Panc1 (cell line): Measurements from ENCODE around the gene GLB1L3. TPM values are rescaled to one million over a fixed set of nuclear protein-coding genes. Genes with fewer than 3 reads are reported as not detected.

Experiments
- ATAC-seq: fragments of 200-7000 bp; cut with Tn5 transposase; 2 replicates; pipeline ENCODE4 v1.9.1; 2020; ENCODE audit warnings: mild to moderate bottlenecking, moderate library complexity
- BruUV-seq: library from RNA; stranded (reverse); fragments of 400-500 nt; replicated peaks from 2 replicates; lab custom pipeline; 2021; lab: Mats Ljungman, UMichigan
- CTCF ChIA-PET: fragments of 300-600 bp; sonication (Branson Sonifier 250); formaldehyde crosslinking; loops from one replicate; lab custom pipeline; 2022; ENCODE audit warnings: antibody characterized with exemption; lab: Charles Lee
- POLR2A ChIA-PET: fragments of 300-600 bp; sonication (Branson Sonifier 250); formaldehyde crosslinking; loops from one replicate; lab custom pipeline; 2022; ENCODE audit warnings: antibody characterized with exemption; lab: Charles Lee
- DNase-seq: peaks from one replicate; pipeline ENCODE4 v3.0.0-alpha.2; 2010; ENCODE audit warnings: low read depth, low spot score
- H3K27ac ChIP-seq: 2 replicates; pipeline ENCODE4 v1.5.1; 2011; ENCODE audit warnings: mild to moderate bottlenecking, low read length, inconsistent platforms
- H3K27me3 ChIP-seq: fragments of 200-500 bp; sonication (Bioruptor generic); 2 replicates; pipeline ENCODE4 v1.6.0; 2014; ENCODE audit warnings: low read length, inconsistent platforms; ENCODE audit not compliant: control insufficient read depth, insufficient read depth
- H3K36me3 ChIP-seq: fragments of 200-500 bp; sonication (Bioruptor generic); 2 replicates; pipeline ENCODE4 v1.5.1; 2014; ENCODE audit warnings: inconsistent platforms, mild to moderate bottlenecking, low read length, moderate library complexity; ENCODE audit not compliant: control insufficient read depth, insufficient read depth
- H3K4me1 ChIP-seq: 2 replicates; pipeline ENCODE4 v1.5.1; 2011; ENCODE audit warnings: inconsistent platforms, mild to moderate bottlenecking, low read length, moderate library complexity; ENCODE audit not compliant: control insufficient read depth, insufficient read depth
- H3K4me3 ChIP-seq, 2 experiments: 2 replicates each; pipeline ENCODE4 v1.5.1; 2011 to 2012; ENCODE audit warnings: low read depth in 2 of 2, low read length in 2 of 2, mild to moderate bottlenecking in 2 of 2, inconsistent platforms in 1 of 2, moderate library complexity in 1 of 2
- H3K9me3 ChIP-seq: fragments of 200-500 bp; sonication (Bioruptor generic); 2 replicates; pipeline ENCODE4 v1.5.1; 2014; ENCODE audit warnings: low read depth, mild to moderate bottlenecking, inconsistent platforms, low read length, moderate library complexity; ENCODE audit not compliant: control insufficient read depth, insufficient read depth
- POLR2AphosphoS5 ChIP-seq: IDR thresholded peaks from 2 replicates; pipeline ENCODE4 v1.6.1; 2012; ENCODE audit warnings: mild to moderate bottlenecking, low read depth, low read length, moderate library complexity
- SIN3A ChIP-seq: IDR thresholded peaks from 2 replicates; pipeline ENCODE4 v1.6.1; 2012; ENCODE audit warnings: low read depth, mild to moderate bottlenecking, low read length, moderate library complexity, borderline replicate concordance; ENCODE audit not compliant: insufficient read depth
- TCF7L2 ChIP-seq: IDR thresholded peaks from 2 replicates; pipeline ENCODE4 v1.6.1; 2011; ENCODE audit warnings: mild to moderate bottlenecking, low read depth, low read length, inconsistent platforms
- in situ Hi-C: cut with HindIII; loops from 2 replicates; pipeline ENCODE4 v1.10.0; 2016; ENCODE audit warnings: low sequenced_read_pairs, low pct_unique_long_range_greater_than_20kb
- intact Hi-C: fragments of 100-400 bp; cut with micrococcal nuclease; formaldehyde crosslinking; loops from one replicate; pipeline ENCODE4 v1.10.0; 2022; ENCODE audit not compliant: unreplicated experiment
- total RNA-seq: library from RNA; stranded (reverse); gene quantifications from one replicate; pipeline ENCODE4 v1.2.1, GENCODE V29; 2021; ENCODE audit not compliant: unreplicated experiment
- TF ChIP-seq, protein P1 (sequence below), 2 experiments: IDR thresholded peaks; 2 replicates each; pipeline ENCODE4 v1.6.1; 2011 to 2012; ENCODE audit warnings: low read depth in 2 of 2, control low read depth in 1 of 2, low read length in 1 of 2, mild to moderate bottlenecking in 1 of 2, moderate library complexity in 1 of 2; ENCODE audit not compliant: insufficient read depth in 1 of 2
- TF ChIP-seq, protein P2 (sequence below): fragments of 450-650 bp; IDR thresholded peaks from 2 replicates; pipeline ENCODE4 v1.5.1; 2017; ENCODE audit warnings: mild to moderate bottlenecking

Gene GLB1L3
- total RNA-seq, 1 experiment from 2014 or later: not detected

DNA sequence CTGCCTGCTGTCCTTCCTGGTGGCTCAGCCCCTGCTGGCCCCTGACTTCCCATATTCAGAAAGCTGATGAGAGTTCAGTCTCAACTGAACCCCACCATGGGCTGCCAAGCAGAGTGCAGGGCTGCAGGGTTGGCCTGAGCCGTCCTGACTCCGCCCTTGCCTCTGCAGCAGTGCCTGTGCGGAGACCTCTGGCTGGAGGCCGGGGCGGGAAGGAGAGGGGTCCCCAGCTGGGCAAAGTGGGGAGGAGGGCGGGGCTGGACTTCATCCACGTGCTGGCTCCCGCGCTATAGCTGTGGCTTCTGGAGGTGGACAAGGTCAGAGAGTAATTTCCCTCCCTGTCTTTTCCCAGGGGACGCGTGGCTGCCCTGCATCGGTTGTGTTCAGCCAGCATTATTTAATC lies 13.6 kb downstream of the GLB1L3 start:
- Histone ChIP-seq H3K4me1 (no peaks in the 10 kb centered on the region), H3K4me3 (no peak overlapping the region), H3K27ac (no peak overlapping the region), H3K36me3 (no peaks in the 10 kb centered on the region), H3K27me3 (no peaks in the 10 kb centered on the region), H3K9me3 (no peaks in the 10 kb centered on the region)
- intact Hi-C loops: no loop called here
- TF ChIP-seq, protein P1, sequence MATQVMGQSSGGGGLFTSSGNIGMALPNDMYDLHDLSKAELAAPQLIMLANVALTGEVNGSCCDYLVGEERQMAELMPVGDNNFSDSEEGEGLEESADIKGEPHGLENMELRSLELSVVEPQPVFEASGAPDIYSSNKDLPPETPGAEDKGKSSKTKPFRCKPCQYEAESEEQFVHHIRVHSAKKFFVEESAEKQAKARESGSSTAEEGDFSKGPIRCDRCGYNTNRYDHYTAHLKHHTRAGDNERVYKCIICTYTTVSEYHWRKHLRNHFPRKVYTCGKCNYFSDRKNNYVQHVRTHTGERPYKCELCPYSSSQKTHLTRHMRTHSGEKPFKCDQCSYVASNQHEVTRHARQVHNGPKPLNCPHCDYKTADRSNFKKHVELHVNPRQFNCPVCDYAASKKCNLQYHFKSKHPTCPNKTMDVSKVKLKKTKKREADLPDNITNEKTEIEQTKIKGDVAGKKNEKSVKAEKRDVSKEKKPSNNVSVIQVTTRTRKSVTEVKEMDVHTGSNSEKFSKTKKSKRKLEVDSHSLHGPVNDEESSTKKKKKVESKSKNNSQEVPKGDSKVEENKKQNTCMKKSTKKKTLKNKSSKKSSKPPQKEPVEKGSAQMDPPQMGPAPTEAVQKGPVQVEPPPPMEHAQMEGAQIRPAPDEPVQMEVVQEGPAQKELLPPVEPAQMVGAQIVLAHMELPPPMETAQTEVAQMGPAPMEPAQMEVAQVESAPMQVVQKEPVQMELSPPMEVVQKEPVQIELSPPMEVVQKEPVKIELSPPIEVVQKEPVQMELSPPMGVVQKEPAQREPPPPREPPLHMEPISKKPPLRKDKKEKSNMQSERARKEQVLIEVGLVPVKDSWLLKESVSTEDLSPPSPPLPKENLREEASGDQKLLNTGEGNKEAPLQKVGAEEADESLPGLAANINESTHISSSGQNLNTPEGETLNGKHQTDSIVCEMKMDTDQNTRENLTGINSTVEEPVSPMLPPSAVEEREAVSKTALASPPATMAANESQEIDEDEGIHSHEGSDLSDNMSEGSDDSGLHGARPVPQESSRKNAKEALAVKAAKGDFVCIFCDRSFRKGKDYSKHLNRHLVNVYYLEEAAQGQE (IDR thresholded peaks at IDR 0.05; ENCODE audit: insufficient read depth in 1 of 2, low read depth in 2 of 2, low read length in 1 of 2): no peak
- TF ChIP-seq TCF7L2 (no peak), SIN3A (no peak), POLR2AphosphoS5 (no peak)
- TF ChIP-seq, protein P2, sequence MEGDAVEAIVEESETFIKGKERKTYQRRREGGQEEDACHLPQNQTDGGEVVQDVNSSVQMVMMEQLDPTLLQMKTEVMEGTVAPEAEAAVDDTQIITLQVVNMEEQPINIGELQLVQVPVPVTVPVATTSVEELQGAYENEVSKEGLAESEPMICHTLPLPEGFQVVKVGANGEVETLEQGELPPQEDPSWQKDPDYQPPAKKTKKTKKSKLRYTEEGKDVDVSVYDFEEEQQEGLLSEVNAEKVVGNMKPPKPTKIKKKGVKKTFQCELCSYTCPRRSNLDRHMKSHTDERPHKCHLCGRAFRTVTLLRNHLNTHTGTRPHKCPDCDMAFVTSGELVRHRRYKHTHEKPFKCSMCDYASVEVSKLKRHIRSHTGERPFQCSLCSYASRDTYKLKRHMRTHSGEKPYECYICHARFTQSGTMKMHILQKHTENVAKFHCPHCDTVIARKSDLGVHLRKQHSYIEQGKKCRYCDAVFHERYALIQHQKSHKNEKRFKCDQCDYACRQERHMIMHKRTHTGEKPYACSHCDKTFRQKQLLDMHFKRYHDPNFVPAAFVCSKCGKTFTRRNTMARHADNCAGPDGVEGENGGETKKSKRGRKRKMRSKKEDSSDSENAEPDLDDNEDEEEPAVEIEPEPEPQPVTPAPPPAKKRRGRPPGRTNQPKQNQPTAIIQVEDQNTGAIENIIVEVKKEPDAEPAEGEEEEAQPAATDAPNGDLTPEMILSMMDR: no peak
- DNase-seq (no peak), ATAC-seq (no peak)
- in situ Hi-C loops: no loop called here
- ChIA-PET CTCF (interaction anchor here (0.7 kb wide), 1 partner anchor 46 kb away, joined by 5 read pairs; no protein-coding TSS in a partner anchor), POLR2A (no interaction called here)
- no TSS peak for BruUV-seq

DNA sequence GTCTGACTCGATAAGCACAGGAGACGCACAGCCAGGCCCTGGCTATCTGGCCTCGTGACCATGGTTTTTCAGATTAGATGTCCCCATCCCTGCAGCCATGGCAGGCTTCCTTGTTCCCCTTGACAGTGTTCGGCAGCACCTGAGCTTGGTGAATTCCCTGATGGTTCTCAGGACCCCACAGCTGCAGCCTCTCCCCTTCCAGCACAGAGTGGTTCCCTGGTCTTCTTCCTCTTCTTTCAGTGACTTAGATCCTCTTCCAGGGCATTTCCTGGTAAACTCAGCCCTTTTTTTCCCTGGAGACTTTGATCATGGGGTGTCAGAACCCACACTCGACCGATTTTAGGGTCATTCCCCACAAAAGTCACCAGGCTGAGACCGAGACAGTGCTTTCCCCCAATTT lies 14.5 kb downstream of the GLB1L3 start:
- TF ChIP-seq, protein P2: no peak
- TF ChIP-seq, protein P1 (IDR thresholded peaks at IDR 0.05; ENCODE audit: insufficient read depth in 1 of 2, low read depth in 2 of 2, low read length in 1 of 2): no peak
- no peak for TF ChIP-seq TCF7L2
- POLR2A ChIA-PET: no interaction called here
- CTCF ChIA-PET: no interaction called here
- Histone ChIP-seq H3K4me3 (no peak overlapping the region), H3K27me3 (no peaks in the 10 kb centered on the region), H3K9me3 (no peaks in the 10 kb centered on the region), H3K27ac (no peak overlapping the region), H3K36me3 (no peaks in the 10 kb centered on the region), H3K4me1 (no peaks in the 10 kb centered on the region)
- ATAC-seq (no peak), DNase-seq (no peak)
- in situ Hi-C loops: no loop called here
- intact Hi-C loops: no loop called here
- no TSS peak for BruUV-seq
